C4-2B (cell line): ENCODE results near the gene PLPPR5.
A peak's percentile ranks its signal among the peaks of the same experiment; 100 is the strongest.
"Not testable (repeated sequence)": the region's sequence is repeated elsewhere in the genome, so short reads cannot be mapped to it uniquely, and the experiment has no call there.

Experiments used
- H3K27ac ChIP-seq: fragments of 450-650 bp; 2 replicates; pipeline ENCODE4 v1.5.1; 2017
- ZFX ChIP-seq: fragments of 450-650 bp; IDR thresholded peaks from 2 replicates; pipeline ENCODE4 v1.6.1; 2017
- TF ChIP-seq, protein P1 (sequence below): fragments of 450-650 bp; conservative IDR thresholded peaks from 2 replicates; pipeline ENCODE4 v1.5.1; 2017; ENCODE audit warnings: mild to moderate bottlenecking

Gene PLPPR5

DNA sequence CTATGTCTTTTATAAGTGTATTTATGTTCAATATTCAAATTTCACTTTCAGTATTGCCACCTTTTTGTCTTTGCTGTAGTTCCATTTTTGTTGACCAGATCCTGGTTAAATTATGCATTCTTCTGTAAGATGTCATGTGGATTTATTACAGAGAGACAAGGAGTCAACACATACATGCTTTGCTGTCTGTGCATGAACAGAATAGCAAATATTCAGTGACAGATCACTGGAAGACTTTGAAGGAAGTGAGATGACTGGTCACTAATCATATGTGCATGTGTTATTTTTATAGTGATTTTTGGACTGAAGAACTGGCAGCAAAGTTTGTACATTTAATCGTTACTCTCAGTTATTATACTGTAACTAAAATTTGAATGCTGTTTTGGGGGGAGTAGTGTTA is 117.2 kb downstream of the PLPPR5 start:
- H3K27ac ChIP-seq, result no peak overlapping the region
- TF ChIP-seq, protein P1, sequence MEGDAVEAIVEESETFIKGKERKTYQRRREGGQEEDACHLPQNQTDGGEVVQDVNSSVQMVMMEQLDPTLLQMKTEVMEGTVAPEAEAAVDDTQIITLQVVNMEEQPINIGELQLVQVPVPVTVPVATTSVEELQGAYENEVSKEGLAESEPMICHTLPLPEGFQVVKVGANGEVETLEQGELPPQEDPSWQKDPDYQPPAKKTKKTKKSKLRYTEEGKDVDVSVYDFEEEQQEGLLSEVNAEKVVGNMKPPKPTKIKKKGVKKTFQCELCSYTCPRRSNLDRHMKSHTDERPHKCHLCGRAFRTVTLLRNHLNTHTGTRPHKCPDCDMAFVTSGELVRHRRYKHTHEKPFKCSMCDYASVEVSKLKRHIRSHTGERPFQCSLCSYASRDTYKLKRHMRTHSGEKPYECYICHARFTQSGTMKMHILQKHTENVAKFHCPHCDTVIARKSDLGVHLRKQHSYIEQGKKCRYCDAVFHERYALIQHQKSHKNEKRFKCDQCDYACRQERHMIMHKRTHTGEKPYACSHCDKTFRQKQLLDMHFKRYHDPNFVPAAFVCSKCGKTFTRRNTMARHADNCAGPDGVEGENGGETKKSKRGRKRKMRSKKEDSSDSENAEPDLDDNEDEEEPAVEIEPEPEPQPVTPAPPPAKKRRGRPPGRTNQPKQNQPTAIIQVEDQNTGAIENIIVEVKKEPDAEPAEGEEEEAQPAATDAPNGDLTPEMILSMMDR, result no peak
- TF ChIP-seq ZFX, result no peak

GRCh38 chr1:98884864-98885263 is 119.8 kb downstream of the PLPPR5 start:
- TF ChIP-seq, protein P1, result peak; percentile 12
- no peak for TF ChIP-seq ZFX
- H3K27ac ChIP-seq, result no peak overlapping the region

DNA sequence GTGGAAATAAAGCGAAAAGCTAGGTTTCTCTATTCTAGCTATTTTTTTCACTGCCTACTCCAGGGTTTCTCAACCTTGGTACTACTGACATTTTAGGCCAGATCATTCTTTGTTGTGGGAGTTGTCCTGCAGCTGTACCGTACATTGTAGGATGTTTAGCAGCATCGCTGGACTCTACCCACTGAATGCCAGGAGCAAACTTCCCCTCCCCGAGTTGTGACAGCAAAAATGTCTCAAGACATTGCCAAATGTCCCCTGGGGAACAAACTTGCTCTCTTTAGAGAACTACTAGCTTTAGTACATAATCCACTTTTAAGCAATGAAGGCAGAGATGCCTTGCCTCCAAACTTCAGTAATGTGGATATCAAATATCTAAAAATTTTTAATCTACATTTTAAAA is 122.8 kb downstream of the PLPPR5 start:
- TF ChIP-seq, protein P1, result no peak
- TF ChIP-seq ZFX, result no peak
- H3K27ac ChIP-seq, result no peak overlapping the region

GRCh38 chr1:98881234-98881633 is 123.4 kb downstream of the PLPPR5 start:
- not testable (repeated sequence) for H3K27ac ChIP-seq

- no peak for TF ChIP-seq ZFX
- TF ChIP-seq, protein P1, result no peak
- no peak overlapping the region for H3K27ac ChIP-seq
Measured at GRCh38 chr1:98874828-98875227, 129.8 kb downstream of the PLPPR5 start.

DNA sequence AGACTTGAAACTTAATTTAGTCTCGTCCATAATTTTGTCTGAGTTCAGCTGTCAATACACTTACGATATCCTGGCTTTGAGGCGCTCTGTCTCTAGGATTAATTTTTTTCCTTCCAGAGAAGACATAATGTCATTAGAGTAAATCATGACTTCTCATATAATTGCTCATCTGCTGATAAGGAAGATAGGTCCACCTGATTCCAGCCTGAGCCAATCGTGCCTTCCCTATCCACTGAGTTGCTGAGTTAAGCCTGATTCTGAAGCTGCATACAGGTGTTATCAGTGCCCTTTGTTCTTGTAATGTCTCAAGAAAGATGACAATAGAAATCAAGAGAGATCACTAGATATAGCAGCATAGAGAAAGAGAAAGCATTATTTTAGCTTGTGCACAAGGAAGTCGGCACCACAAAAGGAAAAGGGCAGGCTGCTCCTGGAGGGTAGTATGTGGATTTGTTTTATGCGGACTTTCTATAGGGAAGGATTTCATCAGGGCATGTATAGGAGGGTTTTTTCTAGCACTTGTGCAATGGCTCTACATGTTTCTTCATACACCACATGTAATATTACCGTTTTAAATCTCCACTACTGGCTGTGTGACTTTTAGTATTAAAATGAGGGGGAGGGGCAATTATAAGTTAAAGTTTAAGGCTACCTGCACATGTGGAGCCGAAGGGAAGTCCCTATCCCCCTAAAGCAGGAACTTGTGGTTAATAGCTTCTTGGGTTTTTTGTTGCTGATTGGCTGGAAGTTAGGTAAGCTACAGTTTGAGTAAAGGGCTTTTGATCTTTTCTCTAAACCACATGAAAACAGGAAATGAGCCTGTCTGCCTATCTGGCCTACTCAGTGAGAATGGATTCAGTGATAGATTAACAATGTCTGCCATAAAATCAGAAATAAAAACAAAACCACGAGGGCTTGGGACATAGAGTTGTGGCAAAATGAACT is 133.4 kb downstream of the PLPPR5 start:
- no peak overlapping the region for H3K27ac ChIP-seq
- TF ChIP-seq, protein P1, result no peak
- no peak for TF ChIP-seq ZFX

DNA sequence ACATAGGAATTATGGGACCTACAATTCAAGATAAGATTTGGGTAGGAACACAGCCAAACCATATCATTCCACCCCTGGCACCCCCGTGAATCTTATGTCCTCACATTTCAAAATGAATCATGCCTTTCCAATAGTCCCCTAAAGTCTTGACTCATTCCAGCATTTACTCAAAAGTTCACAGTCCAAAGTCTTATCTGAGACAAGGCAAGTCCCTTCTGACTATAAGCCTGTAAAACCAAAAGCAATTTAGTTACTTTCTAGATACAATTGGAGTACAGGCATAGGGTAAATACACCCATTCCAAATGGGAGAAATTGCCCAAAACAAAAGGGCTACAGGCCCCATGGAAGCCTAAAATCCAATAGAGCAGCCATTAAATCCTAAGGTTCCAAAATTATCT is 138.9 kb downstream of the PLPPR5 start:
- H3K27ac ChIP-seq, result no peak overlapping the region
- no peak for TF ChIP-seq ZFX
- TF ChIP-seq, protein P1, result no peak

- TF ChIP-seq ZFX, result no peak
- TF ChIP-seq, protein P1, result no peak
- H3K27ac ChIP-seq, result no peak overlapping the region
Measured at GRCh38 chr1:98860329-98860728, 144.3 kb downstream of the PLPPR5 start.
